Loucy (cell line): ENCODE data around the gene C1QBP.

Source experiments
- H2AFZ ChIP-seq: fragments of 200-600 bp; sonication (generic); 2 replicates; pipeline ENCODE4 v1.6.0; 2016; ENCODE audit warnings: antibody characterized with exemption, mild to moderate bottlenecking, low read length, moderate library complexity
- H3F3A ChIP-seq: fragments of 200-600 bp; 2 replicates; pipeline ENCODE4 v1.6.0; 2016; ENCODE audit warnings: antibody characterized with exemption, low read depth, mild to moderate bottlenecking
- H3K27me3 ChIP-seq: fragments of 200-600 bp; sonication (generic); 2 replicates; pipeline ENCODE4 v1.6.1; 2014; ENCODE audit warnings: low read length, mild to moderate bottlenecking; ENCODE audit not compliant: insufficient read depth, poor library complexity, severe bottlenecking
- H3K36me3 ChIP-seq: fragments of 200-600 bp; sonication (generic); 2 replicates; pipeline ENCODE4 v1.6.1; 2016; ENCODE audit warnings: low read length; ENCODE audit not compliant: insufficient read depth
- H3K4me1 ChIP-seq: fragments of 200-600 bp; sonication (generic); 2 replicates; pipeline ENCODE4 v1.5.1; 2014; ENCODE audit warnings: low read length, mild to moderate bottlenecking; ENCODE audit not compliant: insufficient read depth, poor library complexity, severe bottlenecking
- H3K4me2 ChIP-seq: fragments of 200-600 bp; sonication (generic); 2 replicates; pipeline ENCODE4 v1.6.0; 2014; ENCODE audit warnings: antibody characterized with exemption, low read length, low read depth, mild to moderate bottlenecking; ENCODE audit not compliant: poor library complexity, severe bottlenecking
- H3K4me3 ChIP-seq: fragments of 200-600 bp; sonication (generic); 2 replicates; pipeline ENCODE4 v1.5.1; 2014; ENCODE audit warnings: low read length, mild to moderate bottlenecking, mixed read lengths; ENCODE audit not compliant: poor library complexity, severe bottlenecking
- H3K79me2 ChIP-seq: fragments of 200-600 bp; sonication (generic); 2 replicates; pipeline ENCODE4 v1.6.1; 2014; ENCODE audit warnings: low read length; ENCODE audit not compliant: insufficient read depth
- H3K9ac ChIP-seq: fragments of 200-600 bp; sonication (generic); 2 replicates; pipeline ENCODE4 v1.6.0; 2014; ENCODE audit warnings: mild to moderate bottlenecking, low read depth, low read length, moderate library complexity; ENCODE audit not compliant: poor library complexity, severe bottlenecking
- H3K9me2 ChIP-seq: fragments of 200-600 bp; sonication (generic); replicated peaks from 2 replicates; pipeline ENCODE4 v1.6.1; 2016; ENCODE audit warnings: low read depth, low read length, mixed read lengths
- H3K9me3 ChIP-seq: fragments of 200-600 bp; sonication (generic); 2 replicates; pipeline ENCODE4 v1.6.1; 2014; ENCODE audit warnings: mild to moderate bottlenecking, antibody characterized with exemption, low read length, low read depth; ENCODE audit not compliant: insufficient read depth
- H4K20me1 ChIP-seq: fragments of 200-600 bp; sonication (generic); 2 replicates; pipeline ENCODE4 v1.6.0; 2014; ENCODE audit warnings: antibody characterized with exemption, low read length, mild to moderate bottlenecking; ENCODE audit not compliant: insufficient read depth, poor library complexity, severe bottlenecking
- CTCF ChIP-seq: fragments of 200-600 bp; sonication (generic); conservative IDR thresholded peaks from 2 replicates; pipeline ENCODE4 v1.5.1; 2014; ENCODE audit warnings: mild to moderate bottlenecking, antibody characterized with exemption, low read length
- EZH2phosphoT487 ChIP-seq: fragments of 200-600 bp; IDR thresholded peaks from 2 replicates; pipeline ENCODE4 v1.6.1; 2018; ENCODE audit warnings: antibody characterized with exemption, mild to moderate bottlenecking, moderate library complexity, borderline replicate concordance

C1QBP gene

GRCh38 chr17:5422505-5422904 lies 16.4 kb downstream of the C1QBP start:
- Histone ChIP-seq H3K9me2 (no peaks in the 10 kb centered on the region), H3K4me3 (peak overlapping the region; percentile 97), H3K36me3 (peaks cover 26% of the 10 kb centered on the region), H3K9me3 (no peaks in the 10 kb centered on the region), H3F3A (no peaks in the 10 kb centered on the region), H3K4me2 (peak overlapping the region; percentile 97), H3K4me1 (peaks cover 34% of the 10 kb centered on the region), H3K79me2 (peaks cover 65% of the 10 kb centered on the region), H2AFZ (no peak overlapping the region), H3K9ac (peak overlapping the region; percentile 0), H4K20me1 (peaks cover 53% of the 10 kb centered on the region), H3K27me3 (no peaks in the 10 kb centered on the region)
- TF ChIP-seq CTCF (no peak), EZH2phosphoT487 (no peak)

- H2AFZ ChIP-seq: peak within 1 kb of the TSS; percentile 91
- TF ChIP-seq CTCF (no peak), EZH2phosphoT487 (no peak)
- H3K27me3 ChIP-seq: no peaks in the 10 kb centered on the region
- H3K9ac ChIP-seq: peak within 1 kb of the TSS; percentile 93
- H3K36me3 ChIP-seq: peaks cover 21% of the 10 kb centered on the region; the same call in 1 of the 2 replicates
- peaks cover 48% of the 10 kb centered on the region for H3K4me1 ChIP-seq
- no peaks in the 10 kb centered on the region for H3F3A ChIP-seq
- H3K9me3 ChIP-seq: no peaks in the 10 kb centered on the region
- peak within 1 kb of the TSS; percentile 97 for H3K4me2 ChIP-seq
- H3K9me2 ChIP-seq: no peaks in the 10 kb centered on the region
- peak within 1 kb of the TSS; percentile 97 for H3K4me3 ChIP-seq
- H4K20me1 ChIP-seq: peaks cover 74% of the 10 kb centered on the region
- H3K79me2 ChIP-seq: peaks cover 87% of the 10 kb centered on the region
Measured at GRCh38 chr17:5419959-5420653, 18.8 kb downstream of the C1QBP start, which contains the start of gene RPAIN. Gene RPAIN (plus strand): TSS chr17:5420182. CDS start chr17:5420211, 29 bp downstream.

GRCh38 chr17:5419356-5419958 lies 19.5 kb downstream of the C1QBP start, which contains the start of gene NUP88:
Gene NUP88 (minus strand): TSS chr17:5419662. CDS start chr17:5419650, 12 bp downstream.
- peaks cover 45% of the 10 kb centered on the region for H3K4me1 ChIP-seq
- no peaks in the 10 kb centered on the region for H3K9me3 ChIP-seq
- peaks cover 70% of the 10 kb centered on the region for H4K20me1 ChIP-seq
- H3K4me3 ChIP-seq: peak within 1 kb of the TSS; percentile 97
- no peaks in the 10 kb centered on the region for H3K27me3 ChIP-seq
- no peaks in the 10 kb centered on the region for H3K9me2 ChIP-seq
- TF ChIP-seq CTCF: no peak
- TF ChIP-seq EZH2phosphoT487: no peak
- H3F3A ChIP-seq: no peaks in the 10 kb centered on the region
- peak within 1 kb of the TSS; percentile 93 for H3K9ac ChIP-seq
- peaks cover 85% of the 10 kb centered on the region for H3K79me2 ChIP-seq
- H3K36me3 ChIP-seq: peaks cover 19% of the 10 kb centered on the region; the same call in 1 of the 2 replicates
- H2AFZ ChIP-seq: peak within 1 kb of the TSS; percentile 91
- peak within 1 kb of the TSS; percentile 97 for H3K4me2 ChIP-seq
